Purkinje cell (primary cell): ENCODE results near the gene MRGPRD. TPM values are rescaled to one million over a fixed set of nuclear protein-coding genes. Genes with fewer than 3 reads are reported as not detected.

Experiments
- polyA plus RNA-seq: library from polyadenylated mRNA; unstranded; fragments of >200 nt; fragmentation: Nextera tagmentation; gene quantifications from 2 replicates; pipeline ENCODE4 v1.2.1, GENCODE V29; 2014

The MRGPRD gene, protein sequence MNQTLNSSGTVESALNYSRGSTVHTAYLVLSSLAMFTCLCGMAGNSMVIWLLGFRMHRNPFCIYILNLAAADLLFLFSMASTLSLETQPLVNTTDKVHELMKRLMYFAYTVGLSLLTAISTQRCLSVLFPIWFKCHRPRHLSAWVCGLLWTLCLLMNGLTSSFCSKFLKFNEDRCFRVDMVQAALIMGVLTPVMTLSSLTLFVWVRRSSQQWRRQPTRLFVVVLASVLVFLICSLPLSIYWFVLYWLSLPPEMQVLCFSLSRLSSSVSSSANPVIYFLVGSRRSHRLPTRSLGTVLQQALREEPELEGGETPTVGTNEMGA
- not detected in 2 replicates for polyA plus RNA-seq

DNA sequence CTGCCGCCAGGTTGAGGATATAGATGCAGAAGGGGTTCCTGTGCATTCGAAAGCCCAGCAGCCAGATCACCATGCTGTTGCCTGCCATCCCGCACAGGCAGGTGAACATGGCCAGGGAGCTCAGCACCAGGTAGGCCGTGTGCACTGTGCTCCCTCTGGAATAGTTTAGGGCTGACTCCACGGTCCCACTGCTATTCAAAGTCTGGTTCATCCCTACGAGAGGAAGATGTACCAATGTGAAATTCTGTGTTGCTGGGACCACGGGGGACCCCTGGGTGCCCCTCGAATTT lies at the start of gene MRGPRD:
MRGPRD (minus strand) TSS at position 211 of the 290 bp plus-strand sequence; CDS start at position 211, 0 bp downstream.

DNA sequence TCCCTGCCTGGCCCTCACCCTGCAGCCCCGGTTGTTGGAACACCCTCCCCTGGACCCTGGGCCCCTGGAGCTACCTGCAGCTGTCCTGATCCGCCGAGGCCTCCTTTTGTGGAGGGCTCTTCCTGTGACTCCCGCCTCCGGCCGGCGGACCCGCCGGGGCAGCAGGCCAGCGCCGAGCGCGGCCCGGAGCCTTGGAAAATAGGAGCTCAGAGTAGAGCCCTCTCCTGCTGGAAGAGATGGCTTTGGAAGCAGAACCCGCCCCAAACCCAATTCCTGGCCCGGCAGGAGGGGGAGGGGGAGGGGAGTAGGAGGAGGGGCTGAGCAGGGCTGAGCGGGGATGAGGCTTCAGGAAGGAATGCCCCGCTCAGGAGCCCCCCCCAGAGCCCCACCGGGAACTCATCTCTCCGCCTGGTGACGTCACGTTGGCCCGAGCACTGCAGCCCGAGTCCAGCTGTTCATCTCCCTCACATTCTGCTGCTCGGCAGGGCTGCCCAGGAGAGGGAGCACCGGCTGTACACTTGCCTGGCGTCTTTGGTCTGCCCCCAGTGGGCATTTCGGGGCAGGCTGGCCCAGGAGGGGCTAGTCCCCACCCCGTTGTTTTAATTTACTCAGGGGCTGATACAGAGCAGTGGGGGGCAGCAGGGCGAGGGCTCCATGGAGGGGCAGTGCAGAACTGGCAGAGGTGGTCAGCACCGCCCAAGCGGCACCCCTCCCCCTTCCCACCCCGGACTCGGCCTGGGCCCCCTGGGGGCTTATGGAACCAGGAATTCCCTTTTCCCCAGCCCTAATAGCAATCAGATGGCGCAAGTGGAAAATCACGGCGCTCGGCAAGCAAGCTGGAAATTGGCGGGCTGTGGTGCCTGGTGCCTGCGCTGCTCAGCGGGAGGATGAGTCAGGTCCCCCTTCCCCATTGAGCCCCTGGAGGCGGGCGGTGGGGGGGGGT lies 32.5 kb upstream of the MRGPRD start, which contains the start of gene MRGPRF:
MRGPRF (minus strand) TSS at position 238 of the 943 bp plus-strand sequence. CDS start 3,345 bp downstream, outside the sequence.

Other genes with a start within 250 kb of the MRGPRD start
- gene TESMIN, start 229.5 kb downstream of the MRGPRD start, polyA plus RNA-seq, result 2.2 and 2.4 TPM in 2 replicates
- 2.6 and 2.9 TPM in 2 replicates for gene CPT1A, start 139.1 kb downstream of the MRGPRD start, polyA plus RNA-seq
- gene MRPL21, start 77.2 kb downstream of the MRGPRD start, polyA plus RNA-seq, result 213 and 239 TPM in 2 replicates
- gene IGHMBP2, start 77.1 kb downstream of the MRGPRD start, polyA plus RNA-seq, result 2.3 and 9.9 TPM in 2 replicates
- not detected in 2 replicates for gene MRGPRF, start 32.3 kb upstream of the MRGPRD start, polyA plus RNA-seq
- 0.71 and 0.93 TPM in 2 replicates for gene TPCN2, start 67.9 kb upstream of the MRGPRD start, polyA plus RNA-seq
- not detected in 2 replicates for gene SMIM38, start 174.9 kb upstream of the MRGPRD start, polyA plus RNA-seq